Esophagus (tissue), 2 donors: ENCODE measurements around the gene TMEM272. TPM values are rescaled to one million over a fixed set of nuclear protein-coding genes. Genes with fewer than 3 reads are reported as not detected.

Experiments
- H3K27ac ChIP-seq, 2 donors: one replicate each; pipeline ENCODE4 v1.5.1; 2013; ENCODE audit warnings: low read depth in 2 of 2, mild to moderate bottlenecking in 2 of 2, inconsistent platforms in 1 of 2, low read length in 1 of 2, moderate library complexity in 1 of 2
- H3K27me3 ChIP-seq, 2 donors: one replicate each; pipeline ENCODE4 v1.6.1; 2013; ENCODE audit warnings: low read length in 2 of 2, control low read depth in 1 of 2, mild to moderate bottlenecking in 1 of 2; ENCODE audit not compliant: insufficient read depth in 2 of 2, control insufficient read depth in 1 of 2
- H3K36me3 ChIP-seq, 2 donors: one replicate each; pipeline ENCODE4 v1.6.1; 2013; ENCODE audit warnings: low read length in 1 of 2; ENCODE audit not compliant: control insufficient read depth in 2 of 2, insufficient read depth in 2 of 2
- H3K4me1 ChIP-seq, 2 donors: one replicate each; pipeline ENCODE4 v1.6.1; 2013; ENCODE audit warnings: low read length in 1 of 2; ENCODE audit not compliant: control insufficient read depth in 2 of 2, insufficient read depth in 2 of 2
- H3K4me3 ChIP-seq, 2 donors: one replicate each; pipeline ENCODE4 v1.5.1; 2013; ENCODE audit warnings: low read length in 2 of 2, mild to moderate bottlenecking in 2 of 2, low read depth in 1 of 2, moderate library complexity in 1 of 2
- H3K9me3 ChIP-seq, 2 donors: one replicate each; pipeline ENCODE4 v1.6.1; 2013; ENCODE audit warnings: mild to moderate bottlenecking in 2 of 2, low read depth in 1 of 2, low read length in 1 of 2, moderate library complexity in 1 of 2; ENCODE audit not compliant: control insufficient read depth in 2 of 2, insufficient read depth in 1 of 2
- WGBS, 2 donors: extraction: QIAGEN DNeasy Blood & Tissue Kit; methylation state at CpG; one replicate each; pipeline ENCODE4 v1.1.7; 2013; 5-methylcytosine and 5-hydroxymethylcytosine counted together
- polyA plus RNA-seq, 2 donors: library from polyadenylated mRNA; stranded (reverse); fragments of 200-250 nt; gene quantifications; one replicate each; pipeline ENCODE4 v1.2.3, GENCODE V29; 2013
- donor health status: healthy with polysubstance abuse.
- donor health status: Bipolar disorder and iron deficiency.

Gene TMEM272
- polyA plus RNA-seq, 2 donors: not detected

DNA sequence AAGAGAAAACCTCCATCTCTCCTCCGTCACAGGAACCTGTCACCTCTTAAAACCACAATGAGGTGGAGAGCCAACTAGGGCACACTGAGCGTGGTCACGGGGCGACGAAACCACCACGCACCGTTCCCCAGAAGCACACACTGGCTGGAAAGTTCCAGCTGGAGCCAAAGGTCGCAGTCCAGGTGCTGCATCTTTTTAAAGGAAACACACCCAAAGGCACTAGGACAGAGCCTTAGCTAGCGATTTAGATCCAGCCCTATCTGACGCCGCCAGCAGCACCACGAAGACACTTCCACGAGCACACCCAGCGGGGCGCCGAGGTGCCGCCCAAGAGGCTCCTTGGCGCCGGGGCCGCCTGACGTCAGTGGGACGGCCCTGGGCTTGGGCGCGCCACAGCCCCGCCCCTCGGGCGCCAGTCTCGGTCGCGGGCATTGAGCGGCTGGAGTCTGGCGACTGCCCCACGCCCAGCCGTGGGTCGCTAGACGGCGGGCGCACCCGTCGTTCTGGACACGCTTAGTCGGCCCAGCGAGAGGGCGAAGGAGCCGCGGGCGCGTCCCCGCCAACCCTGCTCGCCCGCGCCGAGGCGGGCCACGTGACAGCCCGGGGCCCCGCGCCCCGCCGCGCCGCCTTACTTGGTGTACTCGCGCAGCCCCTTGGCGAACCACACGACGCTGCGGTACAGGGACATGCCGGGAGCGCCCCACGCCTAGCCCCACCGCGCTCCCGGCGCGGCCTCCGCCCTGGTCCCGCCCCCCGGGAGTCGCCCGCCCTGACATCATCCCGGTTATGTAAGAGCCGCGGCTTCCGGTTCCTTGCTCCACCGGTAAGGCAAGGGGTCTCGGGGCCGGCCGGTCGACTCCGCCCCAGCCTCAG, 41.3 kb downstream of the TMEM272 start, which contains the start of gene DHRS12:
Gene DHRS12 (minus strand): TSS at position 742 of the 873 bp plus-strand sequence. CDS start 4,504 bp downstream, outside the sequence.
- Histone ChIP-seq H3K27me3 (no peaks in the 10 kb centered on the region), H3K4me3 (peak within 1 kb of the TSS; percentile 72 to 88), H3K9me3 (no peaks in the 10 kb centered on the region), H3K27ac (peak within 1 kb of the TSS; percentile 99), H3K36me3 (no peaks in the 10 kb centered on the region), H3K4me1 (peaks cover 2 to 12% of the 10 kb centered on the region in 2 donors)
- 0% methylated on average over 74 to 91 of the region's 91 CpGs for WGBS, 2 donors

DNA sequence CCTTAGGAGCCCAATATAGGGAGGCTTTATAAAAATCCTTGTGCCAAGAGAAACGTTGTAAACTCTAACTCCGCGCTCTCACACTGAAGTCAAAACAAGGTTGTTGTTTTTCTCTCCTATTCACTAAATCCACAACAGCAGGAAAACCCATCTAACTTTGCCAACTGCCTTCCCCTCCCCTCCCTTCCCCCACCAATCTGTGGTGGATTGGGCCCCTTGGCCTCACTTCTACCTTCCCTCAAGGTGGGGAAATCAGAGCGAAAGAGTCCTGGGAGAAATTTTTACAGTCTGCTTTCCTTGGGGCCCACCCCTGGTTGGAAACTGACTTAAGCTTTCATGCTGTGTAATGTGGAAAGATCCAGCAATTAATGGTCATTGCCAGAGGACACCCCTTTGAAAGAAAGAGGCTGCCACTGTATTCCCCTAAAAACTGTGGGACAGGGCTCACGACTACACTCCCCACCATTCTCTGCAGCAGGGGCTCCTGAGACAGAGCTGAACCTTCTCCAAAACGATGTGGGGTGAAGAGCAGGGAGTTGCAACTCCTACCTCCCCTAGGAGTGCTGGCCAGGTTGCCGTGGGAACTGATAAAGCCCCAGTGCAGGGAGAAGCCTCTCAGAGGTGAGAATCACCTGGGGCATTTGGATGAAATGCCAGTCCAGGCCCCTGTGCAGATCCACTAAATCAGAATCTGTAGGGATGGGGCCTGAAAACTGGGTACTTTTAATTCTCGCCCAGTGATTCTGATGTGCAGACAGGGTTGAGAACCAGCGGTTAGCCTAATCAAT, 42.2 kb downstream of the TMEM272 start:
- H3K4me3 ChIP-seq: peak overlapping the region; percentile 72 to 88
- H3K36me3 ChIP-seq: no peaks in the 10 kb centered on the region
- no peaks in the 10 kb centered on the region for H3K27me3 ChIP-seq
- H3K27ac ChIP-seq: peak overlapping the region; percentile 99
- H3K4me1 ChIP-seq: peaks cover 2 to 12% of the 10 kb centered on the region in 2 donors
- WGBS, 2 donors: 37 to 42% methylated on average over 9 of the region's 9 CpGs
- H3K9me3 ChIP-seq: no peaks in the 10 kb centered on the region

DNA sequence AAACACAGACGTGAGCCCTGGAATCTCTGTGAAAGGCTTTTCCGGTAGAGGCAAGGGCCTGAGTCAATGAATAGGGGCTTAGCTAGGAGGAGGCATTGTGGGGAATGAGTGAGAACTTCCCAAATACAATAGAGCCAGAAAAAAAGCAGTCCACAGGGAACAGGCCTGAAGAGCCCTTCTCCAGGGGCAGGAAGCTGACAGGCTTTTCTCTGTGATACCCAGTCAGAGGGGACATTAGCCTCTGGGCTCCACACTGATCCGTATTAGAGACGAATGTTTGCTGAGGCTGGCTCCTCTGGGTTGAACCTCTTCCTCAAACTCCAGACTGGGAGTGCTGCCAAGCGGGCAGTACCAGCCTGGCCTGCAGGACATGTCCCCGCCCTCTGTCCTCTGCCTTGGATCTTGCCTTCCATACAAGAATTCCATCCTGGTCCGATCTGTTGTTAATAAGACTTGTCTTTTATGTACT, 43.3 kb downstream of the TMEM272 start:
- H3K4me1 ChIP-seq: peaks cover 2 to 12% of the 10 kb centered on the region in 2 donors
- no peak overlapping the region for H3K4me3 ChIP-seq
- no peaks in the 10 kb centered on the region for H3K27me3 ChIP-seq
- H3K36me3 ChIP-seq: no peaks in the 10 kb centered on the region
- 38 to 40% methylated on average over 7 of the region's 7 CpGs for WGBS, 2 donors
- H3K27ac ChIP-seq: peak overlapping the region; percentile 99
- H3K9me3 ChIP-seq: no peaks in the 10 kb centered on the region

- no peak overlapping the region for H3K27ac ChIP-seq
- 78 to 84% methylated on average over 5 of the region's 5 CpGs for WGBS, 2 donors
- H3K4me3 ChIP-seq: no peak overlapping the region
- peaks cover 2 to 12% of the 10 kb centered on the region in 2 donors for H3K4me1 ChIP-seq
- H3K36me3 ChIP-seq: no peaks in the 10 kb centered on the region
- no peaks in the 10 kb centered on the region for H3K27me3 ChIP-seq
- no peaks in the 10 kb centered on the region for H3K9me3 ChIP-seq
These were observed 44.5 kb downstream of the TMEM272 start for GRCh38 chr13:51800486-51800885.

DNA sequence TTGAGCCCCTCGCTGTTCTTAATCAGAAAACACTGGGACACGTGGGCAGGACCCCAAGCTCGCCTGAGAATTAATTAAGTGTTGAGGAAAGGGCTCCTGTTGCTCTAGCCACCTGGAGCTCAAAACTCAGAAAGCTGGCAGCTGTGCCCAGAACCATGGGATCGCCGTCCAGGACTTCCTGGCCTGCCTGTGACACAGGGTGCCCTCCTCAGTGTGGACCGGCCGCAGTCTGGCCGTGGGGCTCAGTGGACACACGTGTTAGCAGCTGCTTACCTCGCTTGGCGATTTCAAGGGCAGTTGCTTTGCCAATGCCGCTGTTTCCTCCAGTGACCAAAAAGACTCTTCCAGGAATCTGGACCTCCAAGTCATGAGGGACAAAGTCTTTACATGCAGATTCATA, 45.7 kb downstream of the TMEM272 start:
- Histone ChIP-seq H3K27me3 (no peaks in the 10 kb centered on the region), H3K4me3 (no peak overlapping the region), H3K27ac (no peak overlapping the region), H3K36me3 (no peaks in the 10 kb centered on the region), H3K9me3 (no peaks in the 10 kb centered on the region), H3K4me1 (peaks cover 2 to 10% of the 10 kb centered on the region in 2 donors)
- 90 to 93% methylated on average over 12 of the region's 12 CpGs for WGBS, 2 donors

DNA sequence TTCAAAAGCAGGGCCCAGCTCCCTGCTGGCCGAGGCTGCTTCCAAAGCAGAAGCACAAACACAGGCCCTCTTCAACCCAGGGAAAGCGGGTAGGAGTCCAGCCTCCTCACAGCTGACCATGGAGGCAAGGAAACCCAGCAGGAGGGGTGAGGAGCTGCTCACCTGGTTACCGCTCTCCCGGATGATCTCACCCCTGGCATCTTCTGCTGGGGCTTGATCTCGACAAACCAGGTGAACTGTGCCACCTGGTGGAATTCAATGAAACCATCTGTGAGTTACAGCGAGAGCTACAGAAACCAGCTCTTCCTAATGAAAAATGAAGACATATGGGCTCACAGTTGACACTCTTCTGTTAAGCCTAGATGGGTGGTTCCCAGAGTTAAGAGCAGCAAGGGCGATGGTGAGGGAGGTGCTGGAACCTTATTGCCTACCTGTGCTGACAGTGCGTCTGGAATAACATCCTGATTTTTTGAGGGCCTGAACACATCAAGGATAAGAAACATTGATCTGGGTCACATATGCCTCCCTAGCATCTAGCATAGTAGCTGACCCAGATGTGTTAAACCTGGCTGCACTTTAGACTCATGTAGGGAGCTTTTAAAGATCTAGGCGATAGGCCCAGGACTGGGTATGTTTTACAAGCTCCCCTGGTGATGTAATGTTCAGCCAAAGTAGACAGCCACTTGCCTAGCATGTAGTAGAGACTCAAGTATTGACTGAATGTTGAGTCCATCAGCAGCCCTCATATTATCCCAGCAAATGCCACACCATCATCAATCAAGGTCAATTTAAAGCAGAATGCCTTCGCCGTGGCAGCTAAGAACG, 47.1 kb downstream of the TMEM272 start:
- H3K4me1 ChIP-seq: peaks cover 2 to 14% of the 10 kb centered on the region in 2 donors
- no peaks in the 10 kb centered on the region for H3K27me3 ChIP-seq
- no peaks in the 10 kb centered on the region for H3K36me3 ChIP-seq
- WGBS, 2 donors: 64 to 67% methylated on average over 12 of the region's 12 CpGs
- no peaks in the 10 kb centered on the region for H3K9me3 ChIP-seq
- H3K27ac ChIP-seq: no peak overlapping the region
- no peak overlapping the region for H3K4me3 ChIP-seq

- H3K9me3 ChIP-seq: no peaks in the 10 kb centered on the region
- no peak overlapping the region for H3K27ac ChIP-seq
- peaks cover 0 to 8% of the 10 kb centered on the region in 2 donors for H3K4me1 ChIP-seq
- WGBS, 2 donors: 82 to 88% methylated on average over 7 of the region's 7 CpGs
- H3K36me3 ChIP-seq: no peaks in the 10 kb centered on the region
- H3K4me3 ChIP-seq: no peak overlapping the region
- no peaks in the 10 kb centered on the region for H3K27me3 ChIP-seq
These were observed 48.4 kb downstream of the TMEM272 start for GRCh38 chr13:51796546-51796945.

DNA sequence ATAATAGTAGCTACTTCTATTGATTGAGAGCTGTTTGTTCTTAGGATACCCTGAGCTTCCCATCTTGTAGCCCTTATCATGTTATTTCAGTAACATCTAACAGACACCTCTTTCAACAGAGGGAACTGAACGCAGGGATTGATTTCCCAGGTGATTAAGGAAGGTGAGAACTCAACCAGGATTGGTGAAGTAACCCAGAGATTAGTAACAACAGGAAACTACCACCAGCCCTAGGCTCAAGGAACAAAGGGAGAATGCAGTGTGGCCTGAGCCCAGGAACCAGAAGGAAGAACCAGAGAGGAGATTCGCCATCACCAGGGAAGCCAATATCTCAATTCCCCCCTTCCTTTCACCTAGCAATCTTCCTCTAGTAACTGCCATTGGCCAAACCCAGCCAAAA, 49.6 kb downstream of the TMEM272 start:
- H3K27ac ChIP-seq: no peak overlapping the region
- H3K4me3 ChIP-seq: no peak overlapping the region
- WGBS, 2 donors: 79 to 84% methylated on average over 2 of the region's 2 CpGs

DNA sequence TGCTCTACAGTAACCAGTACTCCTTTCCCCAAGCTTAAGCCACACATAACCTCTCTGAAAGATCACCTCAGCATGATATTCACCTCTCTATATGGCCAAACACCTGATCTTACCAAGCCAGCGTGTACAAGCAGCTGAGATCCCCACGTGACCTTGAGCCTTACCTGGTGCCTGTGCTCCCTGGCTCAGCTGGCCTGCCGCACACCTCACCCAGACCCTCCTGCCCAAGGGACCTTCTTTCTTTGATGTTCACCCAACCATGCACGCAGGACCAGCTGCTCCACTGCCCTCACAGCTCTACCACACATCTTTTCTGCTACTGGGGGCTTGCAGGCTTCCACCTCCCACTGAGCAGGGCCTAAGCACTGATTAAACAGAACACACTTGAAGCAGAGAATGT, 50.0 kb downstream of the TMEM272 start:
- H3K9me3 ChIP-seq: no peaks in the 10 kb centered on the region
- no peak overlapping the region for H3K4me3 ChIP-seq
- no peaks in the 10 kb centered on the region for H3K27me3 ChIP-seq
- 80 to 84% methylated on average over 4 of the region's 4 CpGs for WGBS, 2 donors
- no peaks in the 10 kb centered on the region for H3K36me3 ChIP-seq
- peaks cover 0 to 8% of the 10 kb centered on the region in 2 donors for H3K4me1 ChIP-seq
- H3K27ac ChIP-seq: no peak overlapping the region

More for the DNA sequence above, 49.6 kb downstream of the TMEM272 start:
- Histone ChIP-seq H3K36me3 (no peaks in the 10 kb centered on the region), H3K4me1 (peaks cover 0 to 8% of the 10 kb centered on the region in 2 donors), H3K9me3 (no peaks in the 10 kb centered on the region), H3K27me3 (no peaks in the 10 kb centered on the region)
